Stomach (tissue), 9 donors: ENCODE data around the gene RPH3AL. TPM values are rescaled to one million over a fixed set of nuclear protein-coding genes. Genes with fewer than 3 reads are reported as not detected.
A peak's percentile ranks its signal among the peaks of the same experiment; 100 is the strongest.

ENCODE experiments used
- DNase-seq, 2 donors: peaks; one replicate each; pipeline versions ENCODE4 v3.0.0 to v3.0.0-alpha.2; 2013 to 2019
- H3K27ac ChIP-seq, 5 donors: fragments of 200-600 bp in 4 of 5; sonication (generic) in 4 of 5; one replicate each; pipeline ENCODE4 v1.5.1; 2013 to 2019; ENCODE audit warnings: mild to moderate bottlenecking in 1 of 5, moderate library complexity in 1 of 5
- H3K27me3 ChIP-seq, 3 donors: fragments of 200-600 bp; sonication (generic); one replicate each; pipeline ENCODE4 v1.5.1; 2017 to 2019; ENCODE audit warnings: mixed run types in 1 of 3
- H3K36me3 ChIP-seq, 4 donors: fragments of 200-600 bp; sonication (generic); 1 replicate in 3 of 4; 2 replicates in 1 of 4; pipeline ENCODE4 v1.5.1; 2016 to 2019
- H3K4me1 ChIP-seq, 4 donors: fragments of 200-600 bp; sonication (generic); one replicate each; pipeline ENCODE4 v1.5.1; 2016 to 2019
- H3K4me3 ChIP-seq, 4 donors: fragments of 200-600 bp; sonication (generic) in 3 of 4; one replicate each; pipeline ENCODE4 v1.5.1; 2016 to 2019; ENCODE audit warnings: mild to moderate bottlenecking in 1 of 4
- H3K9me3 ChIP-seq, 4 donors: fragments of 200-600 bp; sonication (generic); one replicate each; pipeline ENCODE4 v1.5.1; 2016 to 2019
- CTCF ChIP-seq, 7 experiments: fragments of 450-650 bp in 4 of 7; fragments of 200-600 bp in 3 of 7; sonication (generic) in 3 of 7; IDR thresholded peaks; one replicate each; pipeline ENCODE4 v1.5.1; 2016 to 2019; ENCODE audit warnings: antibody characterized with exemption in 7 of 7, control low read depth in 2 of 7, mild to moderate bottlenecking in 1 of 7
- EP300 ChIP-seq: sonication (generic); formaldehyde crosslinking; IDR thresholded peaks from one replicate; pipeline ENCODE4 v1.6.1; 2017; ENCODE audit warnings: antibody characterized with exemption
- POLR2A ChIP-seq, 4 donors: fragments of 450-650 bp; IDR thresholded peaks; one replicate each; pipeline ENCODE4 v1.6.1; 2016; ENCODE audit warnings: antibody characterized with exemption in 4 of 4, control low read depth in 2 of 4, mild to moderate bottlenecking in 1 of 4, moderate library complexity in 1 of 4
- POLR2AphosphoS5 ChIP-seq, 3 donors: sonication (generic); formaldehyde crosslinking; IDR thresholded peaks; one replicate each; pipeline ENCODE4 v1.6.1; 2016; ENCODE audit warnings: antibody characterized with exemption in 3 of 3
- WGBS, 5 donors: extraction: QIAGEN DNeasy Blood & Tissue Kit in 3 of 5; methylation state at CpG; one replicate each; pipeline versions ENCODE4 v1.1.5 to v1.1.7; 2013 to 2018; 5-methylcytosine and 5-hydroxymethylcytosine counted together
- intact Hi-C: fragments of 100-400 bp; cut with DNase I; formaldehyde crosslinking; loops from one replicate; pipeline ENCODE4 v1.15.1; 2023; ENCODE audit warnings: low total_unique reads
- polyA plus RNA-seq, 3 donors: library from polyadenylated mRNA; stranded (reverse); fragments of 200-250 nt; gene quantifications; one replicate each; pipeline ENCODE4 v1.2.3, GENCODE V29; 2013
- total RNA-seq, 5 donors: library from RNA; depleted of rRNA; stranded (reverse); fragments of >200 nt; gene quantifications; one replicate each; pipeline versions ENCODE4 v1.1.0 to v1.2.3, GENCODE V29; 2014 to 2016
- donor health status: healthy with polysubstance abuse.
- donor health status: Bipolar disorder and iron deficiency.
- donor health status: healthy.

Gene RPH3AL
- total and polyA plus RNA-seq, 8 donors: 4.9 to 38.5 (median 17.4) TPM

- TF ChIP-seq POLR2AphosphoS5 (IDR thresholded peaks at IDR 0.05): no peak
- H3K4me3 ChIP-seq: peak overlapping the region; percentile 7 to 35 (median 16)
- no peaks in the 10 kb centered on the region for H3K27me3 ChIP-seq
- no peaks in the 10 kb centered on the region for H3K36me3 ChIP-seq
- 42 to 62% (median 49%) methylated on average over 19 of the region's 19 CpGs for WGBS, 5 donors
- peaks cover 50 to 78% (median 64%) of the 10 kb centered on the region in 4 donors for H3K4me1 ChIP-seq
- DNase-seq: no peak
- intact Hi-C loops: no loop called here
- peak overlapping the region; percentile 87 to 93 (median 91) for H3K27ac ChIP-seq
- H3K9me3 ChIP-seq: no peaks in the 10 kb centered on the region
Observed at GRCh38 chr17:351875-352420, 659 bp downstream of the RPH3AL start.

- intact Hi-C loops: no loop called here
- DNase-seq: no peak
- WGBS, 5 donors: 64 to 76% (median 68%) methylated on average over 6 of the region's 6 CpGs
Observed at GRCh38 chr17:351449-351738, 1.2 kb downstream of the RPH3AL start.

DNA sequence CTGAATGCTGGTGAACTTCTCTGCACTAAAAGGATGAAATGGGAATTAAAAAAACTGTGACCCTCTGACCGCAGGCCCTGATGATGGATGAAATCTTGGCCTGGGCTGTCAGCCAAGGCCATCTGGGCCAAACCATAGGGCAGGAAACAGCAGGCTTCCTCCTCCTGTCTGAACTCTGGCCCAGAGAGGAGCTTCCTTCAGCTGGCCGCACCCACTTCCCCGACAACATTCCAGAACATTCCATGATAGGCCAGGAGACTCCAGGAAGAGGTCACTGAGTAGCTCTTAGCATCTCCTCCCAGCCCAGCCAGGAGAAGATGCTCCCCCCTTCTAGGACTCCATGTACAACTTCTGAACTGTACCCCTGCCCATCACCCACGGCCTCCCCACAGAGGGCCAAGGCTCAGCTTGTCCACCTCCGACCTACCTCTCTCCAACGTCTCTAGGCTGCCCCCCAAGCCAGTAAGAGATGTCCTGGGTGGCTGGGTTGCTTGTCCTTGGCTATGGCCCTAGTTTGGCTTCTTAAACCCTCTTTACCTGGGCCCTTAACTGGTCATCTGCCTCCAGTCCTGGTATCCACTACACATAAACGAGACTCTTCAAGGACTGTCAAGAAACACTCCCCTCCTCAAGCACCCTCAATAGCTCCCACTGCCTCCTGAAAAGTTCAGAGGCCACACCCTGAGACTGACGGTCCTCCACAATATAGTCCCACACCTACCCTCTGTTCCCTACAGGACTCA is 1.7 kb downstream of the RPH3AL start:
- H3K4me3 ChIP-seq: peak overlapping the region in 1 of 4 donors; percentile 35
- TF ChIP-seq POLR2A (IDR thresholded peaks at IDR 0.05) (no peak), POLR2AphosphoS5 (IDR thresholded peaks at IDR 0.05) (peak; percentile 63 to 88 (median 82)), EP300 (peak; percentile 68), CTCF (IDR thresholded peaks at IDR 0.05) (no peak)
- intact Hi-C loops: no loop called here

More at GRCh38 chr17:351449-351738, 1.2 kb downstream of the RPH3AL start:
- Histone ChIP-seq H3K27ac (peak overlapping the region; percentile 55 to 91 (median 90)), H3K9me3 (no peaks in the 10 kb centered on the region), H3K27me3 (no peaks in the 10 kb centered on the region), H3K4me1 (peaks cover 50 to 78% (median 64%) of the 10 kb centered on the region in 4 donors), H3K4me3 (peak overlapping the region in 2 of 4 donors; percentile 7 to 35), H3K36me3 (no peaks in the 10 kb centered on the region)
- TF ChIP-seq EP300 (no peak), POLR2AphosphoS5 (IDR thresholded peaks at IDR 0.05) (no peak), POLR2A (IDR thresholded peaks at IDR 0.05) (no peak), CTCF (IDR thresholded peaks at IDR 0.05) (no peak)

DNA sequence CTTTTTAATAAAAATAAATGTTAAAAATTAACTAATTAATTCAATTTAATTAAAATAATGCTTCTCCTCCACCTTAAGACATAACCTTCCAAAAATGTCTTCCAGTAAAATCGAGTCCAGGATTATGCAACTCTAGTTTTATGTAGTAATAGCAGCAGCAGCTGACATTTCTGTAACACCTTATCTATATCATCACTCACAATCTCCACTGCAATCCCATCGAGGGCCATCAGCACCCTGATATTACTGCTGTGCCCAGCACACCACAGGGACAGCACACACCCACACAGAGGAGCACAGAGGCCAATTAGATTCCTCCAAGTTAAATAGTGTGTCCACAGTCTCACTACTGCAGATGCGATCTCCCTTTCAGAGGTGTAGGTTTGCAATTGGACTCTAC is 2.9 kb downstream of the RPH3AL start:
- no peaks in the 10 kb centered on the region for H3K27me3 ChIP-seq
- peaks cover 50 to 73% (median 64%) of the 10 kb centered on the region in 4 donors for H3K4me1 ChIP-seq
- peak overlapping the region; percentile 21 to 91 (median 90) for H3K27ac ChIP-seq
- no peaks in the 10 kb centered on the region for H3K9me3 ChIP-seq
- intact Hi-C loops: no loop called here
- H3K36me3 ChIP-seq: no peaks in the 10 kb centered on the region
- TF ChIP-seq POLR2A (IDR thresholded peaks at IDR 0.05): no peak
- TF ChIP-seq POLR2AphosphoS5 (IDR thresholded peaks at IDR 0.05): no peak
- TF ChIP-seq CTCF (IDR thresholded peaks at IDR 0.05): no peak
- DNase-seq: no peak
- whole genome bisulfite sequencing, 5 donors: 46 to 55% (median 47%) methylated on average over 3 of the region's 3 CpGs
- no peak overlapping the region for H3K4me3 ChIP-seq

More for the DNA sequence above, 1.7 kb downstream of the RPH3AL start:
- Histone ChIP-seq H3K27me3 (no peaks in the 10 kb centered on the region), H3K27ac (peak overlapping the region; percentile 55 to 91 (median 90)), H3K9me3 (no peaks in the 10 kb centered on the region), H3K4me1 (peaks cover 50 to 78% (median 64%) of the 10 kb centered on the region in 4 donors), H3K36me3 (no peaks in the 10 kb centered on the region)
- DNase-seq: peak; percentile 76 to 91
- WGBS, 5 donors: 39 to 53% (median 45%) methylated on average over 8 of the region's 8 CpGs
